GM21737 (cell line): ENCODE data around the gene THRSP.
"Not testable (repeated sequence)": the region's sequence is repeated elsewhere in the genome, so short reads cannot be mapped to it uniquely, and the experiment has no call there.

Experiments used
- ATAC-seq: cut with Tn5 transposase; IDR thresholded peaks from one replicate; pipeline ENCODE4 v1.9.1; 2021; ENCODE audit warnings: mild to moderate bottlenecking, moderate library complexity; ENCODE audit not compliant: unreplicated experiment

THRSP gene

DNA sequence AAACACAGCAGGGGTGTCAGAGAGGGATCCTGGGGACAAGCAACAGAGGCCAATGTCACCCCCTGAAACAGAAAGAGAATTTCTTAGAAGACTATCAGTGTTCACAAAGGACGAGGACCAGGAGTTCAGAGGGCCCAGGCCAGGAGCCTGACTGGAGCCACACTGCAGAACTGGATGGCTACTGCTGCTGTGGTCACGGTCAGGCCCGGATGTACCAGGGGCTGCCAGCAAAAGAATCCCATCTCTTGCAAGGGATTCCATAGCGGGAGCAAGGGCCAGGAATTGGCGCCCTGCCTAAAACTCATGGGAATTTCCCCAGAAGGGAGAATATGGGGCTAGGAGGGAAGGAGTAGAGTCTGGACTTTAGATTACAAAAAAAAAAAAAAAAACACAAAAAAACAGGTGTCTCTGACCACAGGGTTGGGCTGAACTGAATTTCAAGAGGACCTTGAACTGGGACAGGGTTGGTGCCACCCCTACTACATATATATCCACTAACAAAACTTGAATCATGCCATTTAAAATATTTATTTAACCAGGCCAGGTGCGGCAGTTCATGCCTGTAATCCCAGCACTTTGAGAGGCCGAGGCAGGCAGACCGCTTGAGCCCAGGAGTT lies 24.9 kb upstream of the THRSP start:
- ATAC-seq: no peak

DNA sequence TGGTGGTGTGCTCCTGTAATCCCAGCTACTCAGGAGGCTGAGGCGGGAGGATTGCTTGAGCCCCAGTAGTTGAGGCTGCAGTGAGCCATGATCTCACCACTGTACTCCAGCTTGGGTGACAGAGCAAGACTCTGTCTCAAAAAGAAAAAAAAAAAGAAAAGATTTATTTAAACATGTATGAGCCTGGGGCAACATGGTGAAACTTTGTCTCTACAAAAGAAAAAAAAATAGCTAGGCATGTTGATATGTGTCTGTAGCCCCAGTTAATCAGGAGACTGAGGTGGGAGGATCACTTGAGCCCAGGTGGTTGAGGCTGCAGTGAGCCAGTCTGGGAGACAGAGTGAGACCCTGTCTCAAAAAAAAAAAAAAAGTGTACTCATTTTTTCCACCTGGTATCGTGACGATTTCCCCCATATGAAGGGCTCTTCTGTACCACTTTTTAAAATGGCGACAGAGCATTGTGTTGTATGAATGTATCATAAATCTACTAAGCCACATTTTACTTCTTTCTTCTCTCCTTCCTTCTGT lies 24.2 kb upstream of the THRSP start:
- ATAC-seq: no peak

DNA sequence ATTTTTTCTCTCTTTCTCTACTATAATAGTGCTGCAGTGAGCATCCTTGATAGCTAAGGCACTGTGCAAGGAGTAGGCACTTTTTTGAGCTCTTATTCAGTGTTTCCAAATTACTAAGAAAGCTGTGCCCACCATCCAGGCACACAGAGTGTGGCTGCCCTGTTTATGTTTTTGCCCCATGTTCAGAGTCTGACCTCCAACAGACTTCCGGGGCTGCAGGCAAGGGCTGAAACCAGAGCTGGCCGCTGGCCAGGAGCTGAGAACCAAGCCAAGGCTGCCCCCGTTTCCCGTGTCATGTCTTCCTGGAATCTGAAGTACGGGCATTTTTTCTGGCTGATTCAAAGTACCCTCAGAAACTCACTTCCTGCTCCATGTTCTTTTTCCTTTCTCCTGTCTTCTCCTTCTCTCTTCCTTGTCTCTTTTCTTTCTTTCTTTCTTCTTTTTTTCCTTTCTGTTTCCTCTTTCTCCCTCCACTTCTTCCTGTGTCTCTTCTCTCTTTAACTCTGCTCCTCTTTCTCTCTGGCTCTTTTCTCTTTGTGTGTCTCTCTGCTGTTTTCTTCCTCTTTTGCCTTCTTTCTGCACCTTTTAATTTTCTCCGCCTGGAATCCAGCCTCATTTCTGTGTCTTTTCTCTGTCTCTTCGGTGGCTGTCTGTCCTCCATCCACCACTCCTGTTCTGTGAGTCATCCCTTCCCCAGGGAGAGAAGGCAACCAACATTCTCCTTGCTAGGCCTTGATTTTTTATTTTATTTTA lies 23.6 kb upstream of the THRSP start:
- ATAC-seq: no peak

DNA sequence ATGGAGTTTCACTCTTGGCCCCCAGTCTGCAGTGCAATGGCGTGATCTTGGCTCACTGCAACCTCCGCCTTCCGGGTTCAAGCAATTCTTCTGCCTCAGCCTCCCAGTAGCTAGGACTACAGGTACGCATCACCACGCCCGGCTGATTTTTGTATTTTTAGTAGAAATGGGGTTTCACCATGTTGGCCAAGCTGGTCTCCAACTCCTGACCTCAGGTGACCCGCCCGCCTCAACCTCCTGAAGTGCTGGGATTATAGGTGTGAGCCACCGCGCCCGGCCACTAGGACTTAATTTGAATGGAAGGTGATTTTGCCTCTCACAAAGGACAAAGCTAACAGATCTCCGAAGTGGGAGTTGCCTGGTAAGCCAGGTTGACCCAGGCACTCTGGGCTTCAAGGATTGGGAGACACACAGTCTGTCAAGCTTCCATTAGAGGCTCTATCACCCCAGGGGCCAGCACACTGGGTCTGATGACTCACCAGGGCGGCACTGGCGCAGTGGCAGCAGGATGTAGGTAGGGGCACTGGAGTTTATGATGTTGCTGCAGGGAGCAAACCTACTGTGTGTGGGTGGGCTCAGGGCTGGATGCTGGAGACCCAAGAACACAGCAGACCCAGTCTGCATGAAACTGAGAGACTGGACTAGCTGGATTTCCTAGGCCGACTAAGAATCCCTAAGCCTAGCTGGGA lies 22.8 kb upstream of the THRSP start:
- no peak for ATAC-seq

DNA sequence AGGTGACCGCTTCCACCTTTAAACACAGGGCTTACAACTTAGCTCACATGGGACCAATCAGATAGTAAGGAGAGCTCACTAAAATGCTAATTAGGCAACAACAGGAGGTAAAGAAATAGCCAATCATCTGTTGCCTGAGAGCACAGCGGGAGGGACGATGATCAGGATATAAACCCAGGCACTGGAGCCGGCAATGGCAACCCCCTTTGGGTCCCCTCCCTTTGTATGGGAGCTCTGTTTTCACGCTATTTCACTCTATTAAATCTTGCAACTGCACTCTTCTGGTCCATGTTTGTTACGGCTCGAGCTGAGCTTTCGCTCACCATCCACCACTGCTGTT lies 22.3 kb upstream of the THRSP start:
- ATAC-seq: not testable (repeated sequence)

DNA sequence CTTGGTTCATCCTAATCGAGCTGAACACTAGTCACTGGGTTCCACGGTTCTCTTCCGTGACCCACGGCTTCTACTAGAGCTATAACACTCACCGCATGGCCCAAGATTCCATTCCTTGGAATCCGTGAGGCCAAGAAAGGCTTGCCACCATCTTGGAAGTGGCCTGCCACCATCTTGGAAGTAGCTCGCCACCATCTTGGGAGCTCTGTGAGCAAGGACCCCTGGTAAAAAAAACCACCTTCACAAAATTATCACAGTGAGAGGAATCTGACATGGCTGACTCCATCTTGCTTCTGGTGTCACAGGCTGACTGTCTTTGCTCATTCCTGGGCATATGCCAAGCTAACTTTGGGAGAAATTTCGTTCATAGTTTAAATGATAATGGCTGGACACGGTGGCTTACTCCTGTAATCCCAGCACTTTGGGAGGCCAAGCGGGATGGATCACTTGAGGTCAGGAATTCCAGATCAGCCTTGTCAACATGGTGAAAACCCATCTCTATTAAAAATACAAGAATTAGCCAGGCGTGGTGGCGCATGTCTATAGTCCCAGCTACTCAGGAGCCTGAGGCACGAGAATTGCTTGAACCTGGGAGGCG lies 21.7 kb upstream of the THRSP start:
- no peak for ATAC-seq

DNA sequence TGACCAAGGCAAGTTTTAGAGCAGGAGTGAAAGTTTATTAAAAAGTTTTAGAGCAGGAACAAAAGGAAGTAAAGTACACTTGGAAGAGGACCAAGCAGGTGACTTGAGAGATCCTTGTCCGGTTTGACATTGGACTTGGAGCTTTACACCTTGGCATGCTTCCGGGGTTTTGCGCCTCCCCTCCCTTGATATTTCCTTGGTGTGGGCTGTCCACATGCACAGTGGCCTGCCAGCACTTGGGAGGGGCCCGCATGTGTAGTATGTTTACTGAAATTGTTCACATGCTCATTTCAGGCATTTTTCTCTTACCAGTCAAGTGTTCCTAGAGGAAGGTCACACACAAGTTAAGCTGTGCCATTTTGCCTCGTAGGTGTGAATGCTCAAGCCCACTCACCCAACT lies 19.0 kb upstream of the THRSP start:
- ATAC-seq: no peak

DNA sequence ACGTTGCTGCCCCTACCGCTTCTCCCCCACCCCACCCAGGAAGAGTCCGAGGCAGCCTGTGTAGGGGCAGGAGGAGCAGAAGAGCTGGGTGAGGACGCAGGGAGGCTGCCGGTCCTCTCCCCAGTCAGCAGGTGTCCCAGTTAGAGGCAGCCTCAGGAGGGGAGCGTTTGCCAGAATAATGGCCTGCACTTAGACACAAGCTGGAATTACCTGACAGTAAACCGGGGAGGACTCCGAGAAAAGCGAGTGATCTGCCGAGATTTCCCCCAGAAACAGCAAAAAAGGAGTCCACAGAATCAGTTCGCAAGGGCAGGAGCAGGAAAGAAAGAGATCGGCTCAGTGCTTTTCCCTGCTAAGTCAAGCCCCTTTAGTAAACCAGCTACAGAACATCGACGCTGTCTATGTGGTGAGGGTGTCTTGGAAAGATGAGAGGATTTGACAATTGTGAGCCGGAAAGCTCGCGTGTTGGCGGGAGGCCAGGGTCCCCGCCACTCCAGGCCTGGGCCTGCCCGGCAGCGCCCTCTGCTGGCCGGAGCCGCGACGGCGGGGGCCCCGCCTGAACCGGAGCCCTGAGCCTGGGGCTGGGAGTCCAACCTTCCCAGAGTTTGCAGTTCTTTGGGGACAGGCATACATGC lies 17.7 kb upstream of the THRSP start:
- ATAC-seq: peak; percentile 66

DNA sequence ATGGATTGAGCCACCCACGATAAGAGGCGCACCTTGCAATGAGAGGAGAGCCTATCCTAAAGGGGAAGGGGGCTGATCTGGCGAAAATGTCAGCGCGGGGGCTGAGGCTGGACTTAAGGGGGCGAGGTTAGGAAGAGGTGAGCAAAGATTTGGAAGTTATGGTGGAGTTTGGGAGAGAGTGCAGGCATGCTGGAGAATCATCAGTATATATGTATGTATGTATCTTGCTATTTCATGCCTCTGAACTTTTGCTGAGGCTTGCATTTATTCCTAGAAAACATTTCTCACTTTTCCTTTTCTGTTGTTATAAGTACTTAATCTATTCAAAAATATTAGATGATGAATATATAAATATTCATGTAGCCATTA lies 17.2 kb upstream of the THRSP start:
- ATAC-seq: no peak

DNA sequence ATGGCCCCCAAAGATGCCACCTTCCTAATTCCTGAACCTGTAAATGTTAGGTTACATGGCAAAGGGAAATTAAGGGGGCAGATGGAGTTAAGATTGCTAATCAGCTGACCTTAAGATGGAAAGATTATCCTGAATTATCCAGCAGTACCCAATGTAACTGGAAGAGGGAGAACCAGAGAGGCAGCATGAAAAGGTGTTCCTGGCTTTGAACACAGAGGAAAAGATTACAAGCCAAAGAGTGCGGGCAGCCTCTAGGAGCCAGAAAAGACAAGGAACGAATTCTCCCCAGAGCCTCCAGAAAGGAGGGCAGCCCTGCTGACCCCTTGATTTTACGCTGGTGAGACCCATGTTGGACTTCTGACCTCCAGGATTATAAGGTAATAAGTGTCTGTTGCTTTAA lies 15.1 kb upstream of the THRSP start:
- no peak for ATAC-seq

DNA sequence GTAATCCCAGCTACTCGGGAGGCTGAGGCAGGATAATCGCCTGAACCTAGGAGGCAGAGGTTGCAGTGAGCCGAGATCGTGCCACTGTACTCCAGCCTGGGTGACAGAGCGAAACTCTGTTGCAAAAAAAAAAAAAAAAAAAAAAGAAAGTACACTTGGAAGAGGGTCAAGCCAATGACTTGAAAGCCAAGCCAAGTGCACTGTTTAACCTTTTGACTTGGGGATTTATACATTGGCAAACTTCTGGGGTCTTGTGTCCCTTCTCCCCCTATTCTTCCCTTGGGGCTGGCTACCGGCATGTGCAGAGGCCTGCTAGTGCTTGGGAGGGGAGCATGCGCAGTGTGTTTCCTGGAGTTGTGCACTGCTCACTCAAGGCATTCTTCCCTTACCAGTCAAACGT lies 14.3 kb upstream of the THRSP start:
- ATAC-seq: no peak

DNA sequence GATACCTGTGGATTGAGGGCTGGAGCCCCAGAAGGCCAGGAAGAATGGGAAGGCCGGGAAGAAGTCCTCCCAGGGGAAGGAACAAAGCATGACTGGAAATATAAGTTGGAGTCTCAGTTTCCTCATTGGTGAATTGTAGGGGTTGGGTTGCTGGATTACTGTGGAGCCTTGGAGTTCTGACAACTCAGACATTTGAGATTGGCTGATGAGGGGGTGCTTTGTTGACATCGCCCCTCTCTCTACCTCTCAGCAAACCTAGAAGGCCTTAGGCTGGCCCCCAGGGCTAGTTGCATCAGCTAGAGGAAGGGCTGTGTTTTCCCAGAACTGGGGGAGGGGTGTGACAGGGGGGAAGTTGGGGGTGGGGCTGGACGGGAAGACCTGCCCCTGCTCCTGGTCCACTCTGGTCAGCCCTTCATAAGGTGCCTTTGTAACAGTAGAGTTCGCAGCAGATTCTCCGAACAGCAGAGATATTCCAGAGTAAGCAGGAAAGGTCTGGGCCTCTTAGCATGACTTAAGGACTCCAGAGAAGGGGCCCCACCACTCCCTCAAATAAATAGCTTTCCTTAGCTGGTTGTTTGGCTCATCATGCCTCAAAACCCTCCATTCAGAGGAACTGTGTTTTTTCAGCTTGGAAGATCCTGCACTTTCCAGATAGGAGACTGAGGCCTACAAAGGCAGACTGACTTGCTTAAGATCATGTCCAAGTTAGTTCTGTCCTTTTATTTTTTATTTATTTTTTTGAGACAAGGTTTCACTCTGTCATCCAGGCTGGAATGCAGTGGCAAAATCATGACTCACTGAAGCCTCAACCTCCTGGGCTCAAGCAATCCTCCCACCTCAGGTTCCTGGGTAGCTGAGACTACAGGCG lies 12.5 kb upstream of the THRSP start:
- ATAC-seq: no peak

DNA sequence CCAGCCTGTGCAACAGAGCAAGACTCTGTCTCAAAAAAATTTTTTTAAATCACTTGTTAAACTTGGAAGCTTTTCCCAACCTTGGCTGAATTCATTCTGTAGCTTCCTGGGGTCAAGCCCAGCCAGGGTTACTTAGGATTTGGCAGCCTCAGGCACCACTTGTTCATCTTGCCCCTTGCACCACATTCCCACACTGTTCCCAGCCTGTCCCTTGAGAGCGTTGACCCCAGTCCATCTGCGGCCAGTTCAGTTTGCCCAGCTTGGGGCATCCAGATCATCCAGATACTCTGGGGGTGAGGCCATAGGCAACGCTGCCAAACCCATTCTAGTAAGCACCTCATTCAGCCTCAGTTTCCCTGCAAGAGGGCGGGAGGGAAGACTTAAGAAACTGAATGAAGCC lies 8.7 kb upstream of the THRSP start:
- ATAC-seq: no peak

DNA sequence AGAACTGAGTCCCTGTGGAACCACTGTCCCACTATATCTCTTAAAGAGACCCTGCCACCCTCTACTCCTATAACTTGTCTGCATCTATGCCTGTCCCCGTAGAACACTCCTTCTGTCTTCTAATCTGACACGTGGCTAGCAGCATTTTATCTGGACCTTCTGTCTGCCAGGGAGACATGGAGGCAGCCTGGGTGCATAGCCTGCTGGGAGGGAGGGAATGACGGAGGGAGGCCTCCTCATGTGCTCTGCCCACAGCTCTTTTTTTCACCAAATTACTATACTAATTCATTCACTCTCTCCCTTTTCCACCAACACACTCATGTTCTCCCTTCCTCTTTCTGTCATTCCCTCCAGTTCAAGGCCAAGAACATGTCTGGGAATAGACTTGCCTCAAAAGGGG lies 7.6 kb upstream of the THRSP start:
- ATAC-seq: no peak

DNA sequence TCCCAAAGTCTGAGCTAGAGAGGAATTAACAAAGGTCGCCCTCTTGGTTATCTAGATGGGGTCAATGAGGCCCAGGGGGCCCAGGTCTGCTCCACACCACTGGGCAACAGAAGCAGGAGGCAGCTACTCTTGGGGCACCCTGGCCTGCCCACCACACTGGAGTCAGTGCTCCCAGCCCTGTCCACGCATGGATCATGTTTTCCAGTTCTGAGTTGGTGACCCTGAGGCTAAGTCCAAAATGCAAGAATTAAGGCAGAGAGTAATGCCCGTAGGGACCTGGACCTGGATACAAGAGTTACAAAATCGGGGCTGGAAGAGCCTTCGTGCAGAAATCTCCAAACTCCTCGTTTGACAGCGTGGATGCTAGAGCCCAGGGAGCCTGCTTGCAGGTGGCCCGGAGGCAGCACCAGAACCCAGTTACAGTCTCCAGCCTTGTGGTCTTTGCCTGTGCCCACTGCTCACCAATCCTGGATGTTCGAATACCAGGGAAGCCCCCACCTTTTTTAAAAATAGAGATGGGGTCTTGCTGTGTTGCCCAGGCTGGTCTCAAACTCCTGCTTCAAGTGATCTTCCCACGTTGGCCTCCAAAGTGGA lies 6.1 kb upstream of the THRSP start:
- ATAC-seq: no peak

DNA sequence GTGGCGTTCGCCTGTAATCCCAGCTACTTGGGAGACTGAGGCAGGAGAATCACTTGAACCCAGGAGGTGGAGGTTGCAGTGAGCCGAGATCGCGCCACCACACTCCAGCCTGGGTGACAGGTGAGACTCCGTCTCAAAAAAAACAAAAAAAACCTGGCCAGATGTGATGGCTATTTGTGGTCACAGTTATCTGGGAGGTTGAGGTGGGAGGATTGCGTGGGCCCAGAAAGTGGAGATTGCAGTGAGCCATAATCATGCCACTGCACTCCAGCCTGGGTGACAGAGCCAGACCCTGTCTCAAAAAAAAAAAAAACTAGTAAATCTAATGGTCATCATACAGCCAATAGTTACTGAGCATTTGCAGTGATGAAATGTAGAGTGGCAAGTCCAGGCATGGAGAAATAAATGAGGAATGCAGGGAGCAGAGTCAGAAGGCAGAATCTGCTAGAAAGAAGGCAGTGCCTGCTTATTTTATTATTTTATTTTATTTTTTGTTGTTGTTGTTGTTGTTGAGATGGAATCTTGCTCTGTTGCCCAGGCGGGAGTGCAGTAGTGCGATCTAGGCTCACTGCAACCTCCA lies 3.8 kb upstream of the THRSP start:
- ATAC-seq: not testable (repeated sequence)

DNA sequence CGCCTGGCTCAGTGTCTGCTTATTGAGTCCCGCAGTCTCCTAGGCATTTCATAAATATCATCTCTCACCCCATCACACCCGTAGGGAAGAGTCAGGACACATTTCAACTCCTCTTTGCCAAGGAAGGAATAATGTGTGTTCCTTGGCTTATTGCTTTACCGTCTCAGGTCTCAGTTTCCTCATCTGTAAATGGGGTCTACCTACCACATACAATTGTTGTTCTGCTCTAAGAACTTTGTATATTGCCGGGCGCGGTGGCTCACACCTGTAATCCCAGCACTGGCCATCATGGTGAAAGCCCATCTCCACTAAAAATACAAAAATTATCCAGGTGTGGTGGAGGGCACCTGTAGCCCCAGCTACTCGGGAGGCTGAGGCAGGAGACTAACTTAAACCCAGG lies 3.1 kb upstream of the THRSP start:
- no peak for ATAC-seq

DNA sequence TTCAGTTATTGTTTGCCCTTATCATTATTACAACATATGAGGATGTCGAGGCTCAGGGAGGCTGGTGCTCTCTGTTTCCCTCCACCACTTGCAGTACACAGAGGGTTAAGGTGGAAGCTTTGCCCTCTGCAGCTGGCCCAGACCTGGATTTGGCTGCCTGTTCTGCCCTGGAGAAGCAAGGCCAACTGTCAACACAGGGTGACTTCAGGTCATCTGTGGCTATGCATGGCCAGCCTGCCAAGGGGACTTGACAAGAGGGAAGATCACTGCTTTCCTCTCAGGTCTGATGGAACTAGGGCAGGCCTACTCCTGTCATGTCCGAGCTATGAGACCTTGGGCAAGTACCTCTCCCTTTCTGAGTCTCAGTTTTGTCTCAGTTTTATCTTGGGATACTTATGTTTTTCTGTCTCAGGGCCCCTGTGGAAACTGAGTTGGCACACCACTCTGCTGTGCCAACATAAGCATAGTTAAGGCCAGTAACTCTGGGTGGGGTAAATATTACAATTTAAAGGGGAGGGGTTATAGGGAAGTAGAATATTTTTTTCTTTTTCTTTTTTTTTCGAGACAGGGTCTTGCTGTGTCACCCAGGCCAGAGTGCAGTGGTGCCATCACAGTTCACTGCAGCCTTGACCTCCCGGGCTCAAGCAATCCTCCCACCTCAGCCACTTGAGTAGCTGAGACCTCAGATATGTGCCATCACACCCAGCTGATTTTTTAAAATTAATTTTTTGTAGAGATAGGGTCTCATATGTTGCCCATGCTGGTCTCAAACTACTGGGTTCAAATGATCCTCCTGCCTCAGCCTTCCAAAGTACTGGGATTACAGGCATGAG lies 2.4 kb upstream of the THRSP start:
- ATAC-seq: no peak

DNA sequence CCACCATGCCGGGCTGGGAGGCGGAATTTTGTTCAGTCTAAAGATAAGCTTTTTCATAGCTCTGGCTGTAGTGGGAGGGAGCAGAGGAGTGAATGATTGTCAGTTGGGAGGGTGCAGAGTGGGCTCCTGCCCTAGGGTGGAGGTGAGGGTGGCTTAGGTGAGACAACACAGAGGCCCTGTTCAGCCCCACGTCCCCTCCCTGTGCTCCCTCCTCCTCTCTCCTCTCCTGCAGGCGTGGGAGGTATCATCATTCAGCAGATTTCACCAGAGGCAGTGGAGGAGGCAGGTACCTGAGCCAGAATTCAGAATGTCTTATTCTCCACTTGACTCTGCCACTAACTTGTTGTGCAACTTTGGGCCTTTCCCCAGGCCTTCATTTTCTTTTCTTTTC lies 1.7 kb upstream of the THRSP start:
- no peak for ATAC-seq
